ENCODE results near the gene TRAK2.

Gene TRAK2

DNA sequence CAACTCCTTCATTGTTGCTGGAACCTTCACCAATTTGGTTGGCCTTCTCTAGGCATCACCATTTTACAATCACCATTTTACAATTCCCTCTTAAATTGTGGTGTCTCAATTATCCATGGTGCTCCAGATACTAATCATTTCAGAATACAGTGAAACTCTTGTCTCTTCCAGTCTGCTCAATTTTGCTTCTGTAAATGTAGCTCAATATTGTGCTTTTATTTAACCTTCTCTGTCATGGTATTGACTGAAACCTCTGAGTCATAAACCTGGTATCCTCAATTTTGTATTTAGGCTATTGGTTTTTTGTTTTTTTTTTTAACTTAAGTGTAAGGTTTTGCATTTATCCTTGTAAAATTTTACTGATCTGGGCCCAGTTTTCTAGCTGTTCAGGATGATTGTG lies 16.4 kb upstream of the TRAK2 start:
- TF ChIP-seq, protein P1, sequence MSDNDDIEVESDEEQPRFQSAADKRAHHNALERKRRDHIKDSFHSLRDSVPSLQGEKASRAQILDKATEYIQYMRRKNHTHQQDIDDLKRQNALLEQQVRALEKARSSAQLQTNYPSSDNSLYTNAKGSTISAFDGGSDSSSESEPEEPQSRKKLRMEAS (IDR thresholded peaks at IDR 0.05; ENCODE audit: low read depth, low read length), result no peak
- no peak for TF ChIP-seq MYC (IDR thresholded peaks at IDR 0.05; ENCODE audit: low read depth, low read length)
- TF ChIP-seq, protein P2, sequence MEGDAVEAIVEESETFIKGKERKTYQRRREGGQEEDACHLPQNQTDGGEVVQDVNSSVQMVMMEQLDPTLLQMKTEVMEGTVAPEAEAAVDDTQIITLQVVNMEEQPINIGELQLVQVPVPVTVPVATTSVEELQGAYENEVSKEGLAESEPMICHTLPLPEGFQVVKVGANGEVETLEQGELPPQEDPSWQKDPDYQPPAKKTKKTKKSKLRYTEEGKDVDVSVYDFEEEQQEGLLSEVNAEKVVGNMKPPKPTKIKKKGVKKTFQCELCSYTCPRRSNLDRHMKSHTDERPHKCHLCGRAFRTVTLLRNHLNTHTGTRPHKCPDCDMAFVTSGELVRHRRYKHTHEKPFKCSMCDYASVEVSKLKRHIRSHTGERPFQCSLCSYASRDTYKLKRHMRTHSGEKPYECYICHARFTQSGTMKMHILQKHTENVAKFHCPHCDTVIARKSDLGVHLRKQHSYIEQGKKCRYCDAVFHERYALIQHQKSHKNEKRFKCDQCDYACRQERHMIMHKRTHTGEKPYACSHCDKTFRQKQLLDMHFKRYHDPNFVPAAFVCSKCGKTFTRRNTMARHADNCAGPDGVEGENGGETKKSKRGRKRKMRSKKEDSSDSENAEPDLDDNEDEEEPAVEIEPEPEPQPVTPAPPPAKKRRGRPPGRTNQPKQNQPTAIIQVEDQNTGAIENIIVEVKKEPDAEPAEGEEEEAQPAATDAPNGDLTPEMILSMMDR (IDR thresholded peaks at IDR 0.05; ENCODE audit: low read depth, low read length), result no peak
- TF ChIP-seq POLR2A (IDR thresholded peaks at IDR 0.05; ENCODE audit: extremely low read depth, insufficient read length), result no peak
- H3K4me3 ChIP-seq (ENCODE audit: low read depth, low read length), result no peak overlapping the region
- no peak for DNase-seq (ENCODE audit: low read depth)

DNA sequence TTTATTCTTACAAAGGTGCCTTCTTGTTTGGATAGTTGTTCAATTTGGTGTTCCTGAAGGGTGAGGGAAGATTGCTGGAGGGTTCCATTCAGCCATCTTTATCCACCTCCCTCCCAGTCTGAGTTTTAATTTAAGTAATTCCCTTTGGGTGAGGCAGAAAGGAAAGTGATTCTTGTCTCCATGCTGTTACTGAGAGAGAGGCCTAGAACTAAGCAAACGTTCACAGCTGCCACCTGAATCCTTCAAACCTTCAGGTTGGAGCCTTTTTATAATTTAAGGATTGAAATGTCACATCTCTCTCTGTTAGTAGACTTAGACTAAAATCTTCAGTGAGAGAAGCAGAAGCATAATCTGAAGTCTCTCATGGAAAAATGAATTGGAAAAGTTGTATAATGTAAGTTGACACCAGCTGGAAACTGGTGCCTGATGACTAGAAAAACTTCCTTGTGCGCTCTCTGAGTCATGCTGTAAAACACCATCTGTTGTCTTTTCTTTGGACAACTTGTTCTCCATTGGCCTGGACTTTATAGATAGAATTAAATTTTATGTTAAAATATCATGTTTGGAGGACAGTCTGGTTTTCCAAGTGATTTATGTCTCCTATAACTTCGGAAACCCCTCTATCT lies 14.9 kb upstream of the TRAK2 start:
- H3K4me3 ChIP-seq (ENCODE audit: low read depth, low read length), result no peak overlapping the region
- DNase-seq (ENCODE audit: low read depth), result no peak
- TF ChIP-seq, protein P1 (IDR thresholded peaks at IDR 0.05; ENCODE audit: low read depth, low read length), result no peak
- TF ChIP-seq MYC (IDR thresholded peaks at IDR 0.05; ENCODE audit: low read depth, low read length) (no peak), POLR2A (IDR thresholded peaks at IDR 0.05; ENCODE audit: extremely low read depth, insufficient read length) (no peak)
- TF ChIP-seq, protein P2 (IDR thresholded peaks at IDR 0.05; ENCODE audit: low read depth, low read length), result no peak

DNA sequence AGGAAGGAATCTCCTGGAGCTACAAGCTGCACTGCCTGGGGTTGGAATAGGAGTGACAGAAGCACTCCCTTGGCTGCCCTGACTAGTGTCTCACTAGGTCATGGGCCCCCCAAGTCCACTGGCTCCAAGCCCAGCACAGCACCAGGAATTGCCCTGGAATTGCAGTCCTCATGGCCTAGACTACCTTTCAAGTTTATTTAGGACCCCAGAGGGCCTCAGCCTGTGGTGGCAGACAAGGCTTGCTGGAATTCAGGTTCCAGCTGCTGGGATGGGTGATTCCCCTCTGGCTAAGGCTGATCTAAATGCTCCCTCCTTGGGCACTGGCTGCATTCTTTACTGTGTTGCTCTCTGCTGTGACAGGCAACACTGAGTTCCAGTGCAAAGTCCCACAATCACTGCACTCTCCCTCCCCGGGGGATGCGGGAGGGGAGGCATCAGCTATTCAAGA lies 14.3 kb upstream of the TRAK2 start:
- no peak overlapping the region for H3K4me3 ChIP-seq (ENCODE audit: low read depth, low read length)
- DNase-seq (ENCODE audit: low read depth), result no peak
- TF ChIP-seq, protein P2 (IDR thresholded peaks at IDR 0.05; ENCODE audit: low read depth, low read length), result no peak
- TF ChIP-seq, protein P1 (IDR thresholded peaks at IDR 0.05; ENCODE audit: low read depth, low read length), result no peak
- TF ChIP-seq MYC (IDR thresholded peaks at IDR 0.05; ENCODE audit: low read depth, low read length) (no peak), POLR2A (IDR thresholded peaks at IDR 0.05; ENCODE audit: extremely low read depth, insufficient read length) (no peak)

DNA sequence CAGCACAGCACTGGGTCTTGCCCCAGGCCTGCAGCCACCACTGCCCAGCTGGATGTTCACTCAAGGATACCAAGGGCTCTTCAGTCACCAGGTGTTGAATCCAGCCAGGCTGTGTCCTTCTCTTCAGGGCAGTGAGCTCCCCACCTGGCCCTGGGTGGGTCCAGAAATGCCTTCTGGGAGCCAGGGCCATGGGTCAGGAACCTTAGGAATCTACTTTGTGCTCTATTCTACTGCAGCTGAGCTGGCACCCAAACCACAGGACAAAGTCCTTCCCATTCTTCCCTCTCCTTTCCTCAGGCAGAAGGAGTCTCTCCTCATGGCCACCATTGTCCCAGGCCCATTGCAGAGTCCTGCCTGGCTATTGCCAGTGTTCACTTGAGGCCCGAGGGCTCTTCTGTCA lies 13.3 kb upstream of the TRAK2 start:
- TF ChIP-seq POLR2A (IDR thresholded peaks at IDR 0.05; ENCODE audit: extremely low read depth, insufficient read length) (no peak), MYC (IDR thresholded peaks at IDR 0.05; ENCODE audit: low read depth, low read length) (no peak)
- TF ChIP-seq, protein P1 (IDR thresholded peaks at IDR 0.05; ENCODE audit: low read depth, low read length), result no peak
- TF ChIP-seq, protein P2 (IDR thresholded peaks at IDR 0.05; ENCODE audit: low read depth, low read length), result no peak
- H3K4me3 ChIP-seq (ENCODE audit: low read depth, low read length), result no peak overlapping the region
- DNase-seq (ENCODE audit: low read depth), result no peak

- no peak overlapping the region for H3K4me3 ChIP-seq (ENCODE audit: low read depth, low read length)
- TF ChIP-seq, protein P2 (IDR thresholded peaks at IDR 0.05; ENCODE audit: low read depth, low read length), result no peak
- TF ChIP-seq POLR2A (IDR thresholded peaks at IDR 0.05; ENCODE audit: extremely low read depth, insufficient read length), result no peak
- no peak for TF ChIP-seq MYC (IDR thresholded peaks at IDR 0.05; ENCODE audit: low read depth, low read length)
- TF ChIP-seq, protein P1 (IDR thresholded peaks at IDR 0.05; ENCODE audit: low read depth, low read length), result no peak
- no peak for DNase-seq (ENCODE audit: low read depth)
Observed at GRCh38 chr2:201460532-201460931, 9.3 kb upstream of the TRAK2 start.
